Ammon's horn (tissue), 1 donor: ENCODE measurements around the gene PRLHR.

Source experiments
- DNase-seq: peaks from one replicate; pipeline ENCODE4 v3.0.0-alpha.2; 2016; ENCODE audit warnings: low spot score

The PRLHR gene

DNA sequence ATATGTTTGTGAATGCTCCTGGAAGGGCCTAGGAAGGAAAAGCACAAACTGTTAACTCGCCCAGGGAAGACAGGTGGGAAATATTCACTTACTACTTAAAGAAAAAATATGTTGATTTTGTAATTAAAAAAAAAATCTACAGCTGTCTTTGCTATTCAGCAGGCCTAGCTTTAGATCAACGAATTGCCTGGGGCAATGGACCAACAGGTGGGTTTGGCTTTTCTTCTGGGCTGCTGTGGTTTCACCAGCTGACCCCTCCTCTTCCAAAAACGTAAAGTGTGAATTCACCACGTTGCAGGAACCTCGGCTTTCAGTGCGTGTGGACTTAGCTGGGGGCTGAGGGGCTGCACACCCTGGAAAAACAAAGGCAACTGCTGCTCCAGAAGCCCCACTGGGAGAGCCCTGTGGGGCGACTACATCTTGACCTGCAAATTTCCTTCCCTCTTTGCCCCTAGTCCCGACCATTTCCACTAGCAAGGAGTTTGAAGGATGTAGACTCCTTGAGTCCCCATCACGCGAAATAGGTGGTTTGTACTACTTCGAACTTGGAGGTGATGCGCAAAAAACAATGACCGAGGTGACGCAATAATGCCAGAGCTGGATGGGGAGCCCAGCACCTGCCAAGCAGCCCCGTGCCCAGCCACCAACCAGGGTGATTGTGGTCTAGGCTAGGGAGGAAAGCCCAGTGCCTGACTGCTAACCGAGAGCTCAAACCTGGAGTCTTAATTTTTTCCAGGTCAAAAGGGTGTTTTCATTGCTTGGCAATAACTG, 7.4 kb downstream of the PRLHR start:
- DNase-seq = no peak

DNA sequence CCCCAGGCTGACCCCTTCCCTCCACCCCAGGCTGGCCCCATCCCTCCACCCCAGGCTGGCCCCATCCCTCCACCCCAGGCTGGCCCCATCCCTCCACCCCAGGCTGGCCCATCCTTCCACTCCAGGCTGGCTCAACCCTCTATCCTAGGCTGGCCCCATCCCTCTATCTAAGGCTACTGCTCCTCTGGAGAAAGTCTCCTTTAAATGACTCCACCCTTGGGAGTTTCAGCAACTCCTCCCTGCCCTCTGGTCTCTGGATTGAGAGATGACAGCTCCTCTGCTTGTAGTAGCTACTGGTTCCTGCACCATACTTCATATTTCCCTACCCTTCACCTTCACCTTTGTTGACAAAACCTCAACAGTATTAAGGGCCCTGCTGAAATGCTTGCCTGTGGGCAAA, 8.5 kb downstream of the PRLHR start:
- no peak for DNase-seq

DNA sequence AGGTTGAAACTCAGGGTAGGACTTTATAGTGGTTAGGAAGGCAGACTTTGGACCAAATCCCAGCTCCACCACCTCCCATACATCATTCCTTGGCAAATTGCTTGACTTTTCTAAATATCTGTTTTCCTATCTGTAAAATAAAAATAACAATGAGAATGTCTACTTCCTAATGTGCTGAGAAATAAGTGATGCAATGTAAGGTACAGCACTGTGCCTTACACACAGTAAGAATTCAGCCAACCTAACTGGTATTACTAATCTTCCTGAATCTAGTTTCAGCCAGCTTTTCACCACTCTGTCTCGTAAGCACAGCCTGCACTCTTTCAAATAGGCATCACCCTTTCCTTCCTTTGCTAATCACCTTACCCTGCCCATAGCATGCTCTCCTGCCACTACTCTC, 9.7 kb downstream of the PRLHR start:
- DNase-seq = no peak

DNA sequence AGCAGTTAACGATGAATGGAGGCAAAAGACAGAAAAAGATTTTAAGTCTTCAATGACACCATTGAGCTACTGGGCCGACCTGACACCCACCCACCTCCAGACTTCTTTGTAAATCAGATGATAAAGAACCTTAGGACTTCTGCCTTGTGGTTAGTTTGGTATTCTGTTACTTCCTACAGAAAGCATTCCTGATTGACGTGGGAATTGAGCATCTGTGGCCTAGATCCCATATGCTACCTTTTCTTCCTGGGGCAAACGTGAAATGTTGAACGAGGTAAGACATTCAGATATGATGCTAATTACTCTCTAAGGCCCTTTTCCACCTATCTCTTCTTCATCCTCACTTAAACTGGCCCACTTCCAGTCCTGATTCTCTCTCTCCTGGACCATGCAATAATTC, 10.2 kb downstream of the PRLHR start:
- DNase-seq = no peak

DNA sequence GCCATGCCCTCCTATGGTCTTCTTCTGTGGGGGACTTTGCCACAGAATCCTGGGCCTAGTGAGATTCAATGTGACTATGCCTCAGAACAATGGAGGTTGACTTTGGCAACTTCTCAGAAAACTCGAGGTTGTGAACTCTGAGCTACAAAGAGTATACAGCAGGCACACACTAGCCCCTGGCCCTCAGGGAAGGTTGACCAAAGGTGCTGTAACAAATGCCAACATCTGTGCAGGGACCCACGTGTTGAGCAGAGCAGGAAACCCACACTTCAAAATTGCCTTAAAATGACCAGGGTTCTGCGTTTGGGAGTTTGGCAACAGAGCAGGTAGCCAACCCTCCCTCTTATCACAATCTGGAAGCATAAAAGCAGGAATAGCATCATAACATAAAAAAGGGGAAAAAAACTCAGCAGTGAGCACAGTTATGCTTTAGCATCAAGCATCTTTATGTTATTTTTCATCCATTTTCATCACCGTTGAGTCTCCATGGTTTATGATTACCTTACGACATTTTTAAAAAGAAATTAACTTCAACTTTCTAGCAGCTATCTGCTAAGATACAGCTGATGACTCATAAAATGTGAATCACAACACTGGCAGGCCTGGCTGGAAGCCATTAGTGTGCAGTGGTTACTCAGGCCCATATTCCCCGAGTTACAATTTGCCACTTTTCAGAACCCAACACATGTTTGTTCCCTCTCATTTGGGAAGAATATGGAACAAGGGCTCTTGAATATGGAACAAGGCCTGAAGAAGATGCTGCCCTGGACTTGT, 11.1 kb downstream of the PRLHR start:
- peak; percentile 33 for DNase-seq

DNA sequence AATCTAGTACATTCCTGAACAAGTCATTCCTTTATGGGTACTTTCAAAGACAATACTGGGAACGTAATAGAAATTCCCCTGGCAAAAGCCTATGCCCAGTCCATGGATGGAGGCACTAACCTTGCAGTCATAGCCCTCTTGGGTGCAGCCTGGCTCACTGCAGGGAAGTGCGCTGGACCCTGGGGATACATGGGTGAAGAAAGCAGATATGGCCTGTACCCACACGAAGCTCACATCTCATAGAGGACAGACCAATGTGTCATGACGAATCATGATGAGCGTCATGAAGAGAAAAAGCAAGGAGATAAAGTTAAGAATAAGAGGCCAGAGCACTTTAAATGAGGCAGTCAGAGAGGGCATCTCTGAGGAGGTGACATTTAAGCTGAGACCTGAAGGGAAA, 11.8 kb downstream of the PRLHR start:
- no peak for DNase-seq

DNA sequence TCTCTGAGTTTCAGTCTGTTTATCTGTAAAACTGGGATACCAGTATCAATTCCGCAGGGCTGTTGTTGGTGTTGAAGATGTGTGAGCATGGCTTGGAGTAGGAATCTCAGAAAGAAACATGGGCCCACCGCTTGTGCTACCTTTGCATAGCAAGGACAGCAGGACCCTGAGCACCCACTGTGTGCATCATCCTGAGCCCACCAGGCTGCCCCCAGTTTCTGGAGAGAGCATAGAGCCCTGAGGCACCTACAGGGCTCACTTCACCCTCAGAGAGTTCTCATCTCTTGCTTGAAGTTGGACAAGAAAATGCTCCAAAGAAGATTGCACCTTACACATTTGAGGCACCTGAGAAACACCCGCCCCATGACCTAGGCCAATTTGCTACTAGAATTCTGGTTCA, 12.9 kb downstream of the PRLHR start:
- DNase-seq = no peak

DNA sequence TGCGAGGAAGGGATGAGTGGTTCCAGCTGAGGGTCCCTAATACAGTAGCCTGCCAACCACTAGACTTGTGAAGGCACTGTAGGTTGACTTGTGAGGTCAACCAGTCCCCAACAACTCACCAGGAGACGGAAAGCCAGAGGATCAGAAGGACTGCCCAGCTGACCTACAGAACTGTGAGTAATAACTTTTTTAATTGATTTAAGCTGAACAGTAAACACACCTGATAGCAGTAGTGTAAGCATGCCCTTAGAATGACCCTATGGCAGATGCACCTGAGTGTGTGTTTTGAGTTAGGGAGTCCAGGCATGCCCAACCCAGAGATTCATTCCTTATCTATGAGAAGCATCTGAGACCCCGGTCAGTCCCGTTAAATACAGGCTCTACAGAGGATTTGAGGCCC, 14.1 kb downstream of the PRLHR start:
- DNase-seq = no peak

GRCh38 chr10:118580702-118581101, 14.7 kb downstream of the PRLHR start:
- no peak for DNase-seq

- DNase-seq = no peak
Observed at GRCh38 chr10:118573512-118573911, 21.9 kb downstream of the PRLHR start.

- DNase-seq = no peak
Observed at GRCh38 chr10:118572256-118573041, 23.0 kb downstream of the PRLHR start.

- DNase-seq = peak; percentile 73
Observed at GRCh38 chr10:118571123-118571522, 24.3 kb downstream of the PRLHR start.

- no peak for DNase-seq
Observed at GRCh38 chr10:118570591-118570990, 24.9 kb downstream of the PRLHR start.

DNA sequence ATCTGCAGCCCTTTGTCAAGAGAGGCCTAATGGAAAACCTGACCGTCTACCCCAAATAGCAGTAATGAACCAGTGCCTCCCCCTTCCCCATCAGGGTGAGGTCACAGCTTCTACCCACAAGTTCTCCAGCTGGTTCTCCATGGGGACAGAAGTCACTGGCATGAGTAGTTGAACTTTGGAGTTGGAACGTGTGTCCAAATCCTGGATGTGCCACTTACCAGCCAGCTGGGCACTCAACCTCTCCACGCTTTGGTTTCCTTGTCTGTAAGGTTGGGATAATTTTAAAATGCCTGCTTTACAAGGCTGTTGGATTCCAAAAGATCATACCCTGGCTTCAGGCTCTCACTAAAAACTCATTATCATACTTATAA, 25.6 kb downstream of the PRLHR start:
- no peak for DNase-seq

GRCh38 chr10:118569241-118569881, 26.1 kb downstream of the PRLHR start:
- no peak for DNase-seq

GRCh38 chr10:118568327-118568848, 27.1 kb downstream of the PRLHR start:
- peak; percentile 63 for DNase-seq

- DNase-seq = no peak
Observed at GRCh38 chr10:118567701-118568248, 27.7 kb downstream of the PRLHR start.

DNA sequence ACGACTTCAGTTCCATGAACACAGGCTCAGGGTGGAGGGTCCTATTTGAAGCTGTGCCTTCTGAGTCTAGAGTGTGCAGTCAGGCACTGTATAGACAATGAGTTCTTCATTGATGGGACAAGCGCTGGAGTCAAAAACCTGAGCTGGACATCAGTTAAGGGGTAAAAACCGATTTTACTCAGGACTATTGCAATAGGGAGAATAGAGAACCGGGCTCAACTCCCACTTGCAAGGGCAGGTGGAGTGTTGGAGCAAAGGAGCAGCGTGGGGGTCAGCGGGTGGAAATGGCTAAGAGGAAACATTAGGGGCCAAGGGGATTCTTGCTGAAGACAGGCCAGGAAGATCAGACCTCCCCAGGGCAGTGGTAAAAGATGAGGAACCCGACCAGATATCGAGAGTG, 28.5 kb downstream of the PRLHR start:
- no peak for DNase-seq

GRCh38 chr10:118565301-118566075, 30.0 kb downstream of the PRLHR start:
- no peak for DNase-seq

DNA sequence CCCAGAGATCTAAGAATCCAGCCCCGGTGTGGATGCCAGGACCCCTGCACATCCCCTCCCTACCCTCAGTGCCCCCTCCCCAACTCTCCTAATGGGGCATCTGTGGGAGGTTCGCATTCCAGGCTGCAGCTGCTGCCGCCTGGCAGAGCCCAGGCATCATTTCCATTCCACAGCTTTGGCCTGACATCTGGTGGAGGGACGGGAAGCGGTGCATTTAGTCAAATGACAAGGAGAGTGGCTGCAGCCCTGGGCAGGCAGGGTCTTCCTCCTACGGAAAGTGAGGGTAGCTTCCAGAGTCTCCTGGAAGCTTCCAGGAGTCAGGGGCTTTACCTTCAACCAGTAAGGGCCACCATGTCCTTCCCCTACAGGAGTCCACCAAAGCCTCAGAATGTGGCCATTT, 30.8 kb downstream of the PRLHR start:
- DNase-seq = peak; percentile 57

DNA sequence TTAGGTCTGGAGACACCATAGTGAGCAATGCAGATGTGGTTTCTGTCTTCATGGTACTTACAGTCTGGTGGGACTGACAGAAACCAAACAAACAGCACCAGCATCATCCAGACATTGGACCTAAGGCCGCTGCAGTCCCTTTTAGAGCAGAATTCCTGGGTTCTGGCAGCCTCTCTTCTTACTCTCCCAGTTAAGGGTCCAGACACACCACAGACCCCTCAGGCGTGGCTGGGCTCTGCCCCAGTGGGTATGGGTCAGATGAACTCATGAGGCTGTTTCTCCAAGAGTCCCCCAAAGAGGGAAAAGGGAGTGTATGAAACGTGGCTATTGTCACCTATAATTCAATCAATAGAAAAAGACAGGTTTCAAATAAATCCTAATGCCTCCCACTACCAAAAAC, 31.3 kb downstream of the PRLHR start:
- DNase-seq = no peak
